ENCODE data around the gene TMEM185B.
A peak's percentile ranks its signal among the peaks of the same experiment; 100 is the strongest.

TMEM185B gene

GRCh38 chr2:120231974-120232635, 8.9 kb upstream of the TMEM185B start:
- DNase-seq (ENCODE audit: low read depth in 3 of 3), result peak; percentile 39 to 71 (median 62)

- peak in 2 of 3 experiments; percentile 39 to 41 for DNase-seq (ENCODE audit: low read depth in 3 of 3)
Measured at GRCh38 chr2:120231564-120231973, 8.4 kb upstream of the TMEM185B start.

DNA sequence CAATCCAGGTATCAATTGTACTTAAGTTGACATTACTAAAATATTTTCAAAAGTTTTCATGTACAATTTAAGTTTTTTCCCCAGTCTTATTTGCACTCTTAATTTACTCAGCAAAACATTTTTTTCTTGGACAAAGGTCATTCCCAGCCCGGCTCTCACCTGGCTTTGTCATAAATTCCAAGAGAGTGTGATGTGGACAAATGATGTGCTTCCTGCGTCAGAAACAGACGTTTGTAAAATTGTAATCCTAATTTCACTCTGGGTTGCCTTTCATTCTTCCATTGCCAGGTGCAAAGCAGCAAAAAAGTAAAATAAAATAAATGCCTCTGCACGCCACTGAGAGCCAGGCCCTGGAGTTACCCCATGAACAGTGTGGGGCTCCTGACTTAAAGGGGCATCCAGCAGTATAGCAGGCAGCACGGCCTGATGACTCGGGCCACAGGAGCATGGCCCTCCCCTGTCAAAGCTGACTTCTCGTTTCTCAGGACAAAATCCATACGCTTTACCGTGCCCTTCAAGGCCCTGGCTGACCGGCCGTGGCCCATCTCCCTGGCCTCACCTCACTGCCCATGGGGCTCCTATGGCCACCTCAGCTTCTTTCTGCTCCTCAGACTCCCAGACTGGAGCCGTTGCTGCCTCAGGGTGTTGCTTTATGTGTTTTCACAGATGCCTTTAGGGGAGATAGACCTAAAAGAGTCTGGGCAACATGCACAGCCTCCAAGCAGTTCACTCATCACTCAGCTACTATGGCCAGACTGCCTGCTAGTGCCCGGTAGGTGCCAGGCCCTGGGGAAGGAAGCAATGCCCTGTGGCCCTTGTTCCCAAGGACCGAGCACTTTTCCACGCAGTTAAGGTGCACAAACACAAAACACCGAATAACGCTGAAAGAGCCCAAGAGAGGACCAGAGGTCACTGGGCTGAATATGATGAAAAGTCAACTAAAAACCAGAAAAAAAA, 7.6 kb upstream of the TMEM185B start:
- DNase-seq (ENCODE audit: low read depth in 3 of 3), result no peak

DNA sequence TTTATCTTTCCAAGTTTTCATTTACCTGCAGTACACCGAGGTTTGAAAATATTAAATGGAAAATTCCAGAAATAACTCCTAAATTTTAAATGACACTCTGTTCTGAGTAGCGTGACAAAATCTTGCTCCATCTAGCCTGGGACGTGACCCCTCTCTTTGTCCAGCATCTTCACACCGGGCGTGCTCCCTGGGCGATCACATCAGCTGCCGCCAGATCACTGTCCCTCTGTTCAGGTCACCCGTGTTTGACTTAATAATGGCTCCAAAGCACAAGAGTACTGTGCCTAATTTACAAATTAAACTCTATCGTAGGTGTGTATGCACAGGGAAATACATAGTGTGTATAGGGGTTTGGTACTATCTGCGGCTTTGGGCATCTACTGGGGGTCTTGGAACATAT, 6.1 kb upstream of the TMEM185B start:
- DNase-seq (ENCODE audit: low read depth in 3 of 3), result no peak

GRCh38 chr2:120228503-120228902, 5.3 kb upstream of the TMEM185B start:
- DNase-seq (ENCODE audit: low read depth in 3 of 3), result no peak

DNA sequence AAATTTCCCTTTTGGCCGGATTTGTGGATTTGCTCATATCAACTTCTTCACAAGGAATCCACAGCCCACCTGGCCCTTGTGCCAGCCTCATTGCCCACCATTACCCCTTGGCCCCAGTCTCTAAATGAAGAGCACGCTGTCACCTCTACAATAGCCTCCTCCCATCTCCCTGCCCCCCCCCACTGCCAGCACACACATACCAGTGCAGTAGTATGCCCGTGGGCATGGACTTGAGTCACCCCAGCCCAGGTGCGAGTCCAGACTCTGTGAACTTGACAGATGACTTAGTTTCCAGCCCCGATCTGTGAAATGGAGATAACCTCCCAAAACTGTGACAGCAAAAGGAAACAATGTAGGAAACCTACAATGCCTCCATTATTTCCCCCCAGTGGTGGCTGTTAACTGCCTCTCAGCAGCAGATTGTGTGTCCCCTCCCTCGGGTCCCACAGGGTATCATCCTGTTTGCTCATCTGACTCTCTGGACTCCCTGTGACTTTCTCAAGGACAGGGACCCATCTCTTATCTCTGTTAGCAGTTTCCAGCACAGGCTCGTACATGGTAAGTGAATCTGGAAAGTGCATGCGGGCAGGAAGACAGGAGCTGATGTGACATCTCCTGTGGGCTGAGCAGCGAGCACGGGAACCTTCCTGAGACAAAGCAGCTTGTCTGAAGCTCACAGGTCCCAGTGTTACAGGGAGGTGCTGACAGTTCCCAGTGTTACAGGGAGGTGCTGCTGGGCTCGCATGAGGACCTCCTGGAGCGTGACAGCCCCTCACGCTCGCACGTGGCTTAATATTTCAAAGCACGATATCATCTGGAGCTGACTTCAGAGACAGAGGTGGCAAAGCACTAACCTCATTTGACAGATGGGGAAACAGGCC, 4.2 kb upstream of the TMEM185B start:
- DNase-seq (ENCODE audit: low read depth in 3 of 3), result no peak

DNA sequence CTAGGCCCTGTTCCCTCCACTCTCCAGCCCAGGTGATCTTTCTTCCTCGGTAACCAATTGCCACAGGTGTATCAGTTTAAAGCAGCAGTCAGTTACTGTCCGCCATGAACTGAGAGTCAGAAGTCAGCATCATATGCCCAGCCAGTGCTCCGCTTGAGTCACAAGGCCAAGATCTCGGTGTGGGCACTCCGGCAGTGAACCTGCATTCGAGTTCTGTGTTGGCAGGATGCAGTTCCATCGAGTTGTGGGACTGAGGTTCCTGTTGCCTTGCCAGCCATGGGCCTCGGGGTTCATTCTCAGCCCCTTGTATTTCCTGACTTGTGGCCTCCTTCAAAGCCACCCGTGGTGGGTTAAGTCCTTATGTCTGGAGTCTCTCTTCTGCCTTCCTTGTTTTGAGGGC, 3.1 kb upstream of the TMEM185B start:
- DNase-seq (ENCODE audit: low read depth in 3 of 3), result no peak

- DNase-seq (ENCODE audit: low read depth in 3 of 3), result no peak
Measured at GRCh38 chr2:120225549-120226065, 2.4 kb upstream of the TMEM185B start.

DNA sequence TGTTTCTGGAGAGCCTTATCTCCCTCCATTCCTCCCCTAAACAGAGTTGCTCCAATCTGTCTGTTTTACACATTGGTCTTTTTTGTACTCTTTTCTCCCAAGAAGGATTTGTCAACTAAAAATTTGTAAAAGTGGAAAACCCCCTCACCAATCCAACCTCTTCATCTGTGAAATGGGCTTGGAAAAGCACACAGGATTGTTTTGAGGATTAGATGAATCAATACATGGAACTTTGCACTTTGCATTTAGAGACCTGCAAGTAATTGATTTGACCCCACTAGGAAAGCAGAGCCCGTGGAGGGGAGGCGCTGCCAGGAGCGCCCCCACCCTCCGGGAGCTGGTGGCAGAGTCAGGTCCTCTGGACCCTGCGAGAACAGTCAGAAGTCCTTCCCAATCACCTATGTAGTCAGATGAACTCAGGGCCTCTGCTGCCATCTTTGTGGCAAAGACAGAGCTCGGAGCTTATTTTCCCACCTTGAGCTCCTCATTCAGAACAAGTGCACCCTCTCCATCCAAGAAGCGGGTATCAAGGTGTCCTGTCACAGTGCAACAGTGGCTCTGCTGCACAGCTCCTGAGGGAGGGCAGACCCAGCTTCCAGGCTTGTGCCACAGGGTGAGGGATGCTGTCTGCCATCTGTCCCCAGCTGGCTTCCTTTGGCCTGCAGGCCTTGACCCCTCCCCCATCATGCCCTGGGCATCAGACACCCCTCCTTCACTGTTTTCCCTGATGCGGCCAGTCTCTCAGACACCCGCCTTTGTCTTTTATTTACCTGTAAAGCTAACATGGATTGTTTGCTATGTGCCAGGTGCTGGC, 1.7 kb upstream of the TMEM185B start:
- DNase-seq (ENCODE audit: low read depth in 3 of 3), result no peak

DNA sequence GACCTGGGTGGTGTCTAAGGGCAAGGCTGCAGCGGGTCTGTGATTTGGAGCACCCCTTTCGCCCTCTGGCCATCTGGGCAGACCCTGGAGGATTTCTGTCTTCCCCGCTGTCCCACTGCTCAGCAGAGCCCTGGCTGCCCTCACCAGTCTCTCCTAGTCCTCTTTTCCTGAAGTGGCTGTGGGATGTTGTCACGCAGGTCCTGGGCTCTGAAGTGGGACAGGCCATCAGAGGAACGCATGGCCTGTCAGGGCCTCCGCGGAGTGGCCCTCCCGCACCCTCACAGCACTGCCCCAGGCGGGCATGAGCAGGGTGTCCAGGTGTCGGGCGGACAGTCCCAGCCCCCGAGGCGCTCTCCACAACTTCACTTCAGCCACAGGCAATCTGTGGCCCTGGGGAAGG, 1.1 kb upstream of the TMEM185B start:
- no peak for DNase-seq (ENCODE audit: low read depth in 3 of 3)

DNA sequence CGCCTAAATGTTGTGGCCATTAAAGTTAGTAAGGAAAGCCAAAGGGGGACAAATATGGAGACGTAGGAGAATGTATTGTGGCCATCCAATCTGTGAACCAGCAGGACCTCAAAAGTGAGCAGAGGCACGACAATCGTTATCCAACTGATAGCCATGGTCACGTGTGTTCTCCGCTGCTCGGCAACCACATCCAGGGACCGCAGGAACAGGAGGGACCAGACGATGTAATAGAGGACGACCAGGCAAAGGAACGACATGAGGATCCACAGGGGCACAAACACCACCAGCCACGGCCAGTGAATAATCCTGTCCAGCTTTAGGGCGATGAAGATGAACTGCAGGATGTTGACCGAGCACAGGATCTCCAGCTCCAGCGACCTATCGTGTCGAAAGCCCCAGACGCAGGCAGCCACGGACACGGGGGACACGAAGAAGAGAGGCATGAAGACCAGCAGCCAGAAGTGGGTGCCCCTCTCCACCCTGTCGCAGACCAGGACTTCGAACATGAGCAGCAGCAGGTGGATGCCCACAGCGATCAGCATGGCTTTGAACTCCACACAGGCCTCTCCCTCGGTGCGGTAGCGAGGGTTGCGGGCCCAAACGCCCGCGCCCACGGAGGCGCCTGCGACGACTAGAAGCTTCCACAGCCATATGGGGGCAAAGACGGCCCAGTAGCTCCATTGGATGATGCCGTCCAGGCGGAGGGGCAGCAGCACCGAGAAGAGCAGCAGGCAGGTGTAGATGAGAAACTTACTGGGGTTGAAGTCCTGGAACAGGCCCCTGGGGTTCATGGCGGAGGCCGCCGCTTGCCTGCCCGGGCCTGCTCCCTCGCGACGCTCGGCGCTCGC, 790 bp downstream of the TMEM185B start:
- no peak for DNase-seq (ENCODE audit: low read depth in 3 of 3)

- DNase-seq (ENCODE audit: low read depth in 3 of 3), result no peak
Measured at GRCh38 chr2:120221616-120222015, 1.6 kb downstream of the TMEM185B start.

DNA sequence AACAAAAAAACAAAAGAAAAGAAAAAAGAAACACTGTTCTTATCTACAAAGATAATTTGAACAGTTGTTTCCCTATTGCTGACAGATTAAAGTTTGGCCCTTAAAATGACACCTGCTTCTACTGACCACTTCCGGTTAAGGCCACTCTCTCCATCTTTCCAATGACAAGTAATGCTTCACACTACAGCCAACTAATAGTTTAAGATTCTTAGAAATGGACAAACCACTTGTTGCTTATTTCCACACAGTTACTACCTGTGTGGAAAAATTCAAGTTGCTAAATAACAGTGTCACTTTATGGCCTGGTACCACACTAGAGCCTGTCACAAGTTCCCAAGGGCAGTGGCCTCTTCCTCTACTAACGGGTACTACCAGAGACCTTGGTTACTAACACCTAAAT, 2.4 kb downstream of the TMEM185B start:
- DNase-seq (ENCODE audit: low read depth in 3 of 3), result no peak

DNA sequence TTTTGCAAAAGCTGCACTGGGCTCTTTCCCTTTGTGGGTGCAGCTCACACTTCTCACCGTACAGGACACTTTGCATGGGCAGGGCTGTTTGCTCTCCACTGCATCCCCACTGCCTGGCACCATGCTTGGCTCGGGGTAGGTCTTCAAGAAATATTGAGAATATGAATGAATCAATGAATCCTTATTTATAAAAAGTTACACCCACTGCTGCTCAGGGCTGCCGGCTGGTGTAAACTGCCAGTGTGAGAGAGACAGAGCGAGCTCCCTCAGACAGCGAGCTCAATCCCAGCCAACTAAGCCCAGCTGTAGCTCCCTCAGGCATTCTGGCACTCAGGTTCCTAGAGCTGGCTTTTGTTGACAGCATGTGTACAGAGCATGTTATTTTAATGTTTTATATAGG, 3.4 kb downstream of the TMEM185B start:
- DNase-seq (ENCODE audit: low read depth in 3 of 3), result no peak

- DNase-seq (ENCODE audit: low read depth in 3 of 3), result no peak
Measured at GRCh38 chr2:120219291-120219690, 3.9 kb downstream of the TMEM185B start.

- DNase-seq (ENCODE audit: low read depth in 3 of 3), result no peak
Measured at GRCh38 chr2:120218181-120218580, 5.0 kb downstream of the TMEM185B start.

GRCh38 chr2:120210270-120210693, 12.9 kb downstream of the TMEM185B start:
- no peak for DNase-seq (ENCODE audit: low read depth in 3 of 3)

DNA sequence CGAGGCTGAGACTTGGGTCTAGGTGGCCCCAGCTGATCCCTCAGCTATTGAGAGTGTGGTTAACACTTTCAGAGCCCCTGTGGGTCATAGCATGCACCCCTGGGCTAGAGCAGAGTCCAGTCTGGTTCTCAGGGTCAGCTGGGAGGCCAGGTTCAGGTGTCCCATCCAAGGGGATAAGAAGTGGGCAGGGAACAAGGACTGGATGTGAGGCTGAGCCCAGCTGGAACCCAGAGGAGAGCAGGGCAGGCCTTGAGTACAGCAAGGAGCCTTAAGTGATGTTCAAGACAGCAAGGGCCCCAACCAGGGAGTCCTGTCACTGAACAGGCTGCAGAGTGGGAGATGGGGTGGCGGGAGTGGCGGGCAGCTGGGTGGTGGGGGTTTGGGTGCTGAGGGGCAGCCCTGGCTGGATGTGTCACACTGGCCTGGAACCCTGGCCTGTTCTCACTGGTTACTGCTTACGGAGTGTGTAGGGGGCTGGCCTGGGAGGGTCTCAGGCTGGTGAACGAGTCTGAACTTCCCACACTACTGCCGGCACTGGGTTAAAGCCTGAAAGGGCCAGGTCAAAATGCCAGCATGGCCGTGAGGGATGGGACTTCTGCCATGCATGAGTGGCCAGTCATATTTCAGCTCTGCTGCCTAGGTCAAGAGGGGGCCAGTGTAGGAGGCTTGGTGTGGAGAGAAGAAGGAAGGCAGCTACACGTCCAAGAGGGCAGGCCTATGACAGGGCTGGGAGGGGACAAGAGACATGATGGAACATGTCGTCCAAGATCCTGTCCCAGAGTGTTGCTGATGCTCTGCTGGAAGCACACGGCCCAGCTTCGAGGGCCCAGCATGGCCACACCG, 13.6 kb downstream of the TMEM185B start:
- DNase-seq (ENCODE audit: low read depth in 3 of 3), result no peak
